DOHH2 (cell line): ENCODE data around the gene PMF1.

Source experiments
- H3F3A ChIP-seq: fragments of 200-600 bp; sonication (generic), shearing (Covaris generic); 2 replicates; pipeline ENCODE4 v1.6.0; 2016; ENCODE audit warnings: antibody characterized with exemption, mild to moderate bottlenecking; ENCODE audit not compliant: control insufficient read depth, insufficient read depth
- H3K27ac ChIP-seq: fragments of 200-600 bp; sonication (generic); 2 replicates; pipeline ENCODE4 v1.5.1; 2014; ENCODE audit warnings: low read depth, mild to moderate bottlenecking, low read length, moderate library complexity
- H3K27me3 ChIP-seq: fragments of 200-600 bp; sonication (generic); 2 replicates; pipeline ENCODE4 v1.6.1; 2014; ENCODE audit warnings: mild to moderate bottlenecking, low read length, mixed read lengths; ENCODE audit not compliant: control insufficient read depth
- H3K36me3 ChIP-seq: fragments of 200-600 bp; sonication (generic); 2 replicates; pipeline ENCODE4 v1.6.1; 2014; ENCODE audit warnings: mild to moderate bottlenecking, low read length, moderate library complexity, mixed read lengths; ENCODE audit not compliant: control insufficient read depth
- H3K4me1 ChIP-seq: fragments of 200-600 bp; sonication (generic); 2 replicates; pipeline ENCODE4 v1.6.1; 2014; ENCODE audit warnings: mild to moderate bottlenecking, low read length, mixed read lengths; ENCODE audit not compliant: control insufficient read depth
- H3K4me2 ChIP-seq: fragments of 200-600 bp; sonication (generic); 2 replicates; pipeline ENCODE4 v1.6.0; 2014; ENCODE audit warnings: mild to moderate bottlenecking, low read length, moderate library complexity
- H3K4me3 ChIP-seq: fragments of 200-600 bp; sonication (generic); 2 replicates; pipeline ENCODE4 v1.5.1; 2014; ENCODE audit warnings: mild to moderate bottlenecking, low read length, mixed read lengths
- H3K79me2 ChIP-seq: fragments of 200-600 bp; sonication (generic); 2 replicates; pipeline ENCODE4 v1.6.1; 2014; ENCODE audit warnings: mild to moderate bottlenecking, low read length, mixed read lengths; ENCODE audit not compliant: control insufficient read depth
- H3K9me2 ChIP-seq: fragments of 200-600 bp; sonication (generic); replicated peaks from 2 replicates; pipeline ENCODE4 v1.6.1; 2014; ENCODE audit warnings: mild to moderate bottlenecking, low read length, mixed read lengths; ENCODE audit not compliant: control insufficient read depth
- H3K9me3 ChIP-seq: fragments of 200-600 bp; sonication (generic); 2 replicates; pipeline ENCODE4 v1.6.1; 2014; ENCODE audit warnings: antibody characterized with exemption, low read length, mixed read lengths; ENCODE audit not compliant: control insufficient read depth, insufficient read depth
- H4K20me1 ChIP-seq: fragments of 200-600 bp; sonication (generic); 2 replicates; pipeline ENCODE4 v1.6.0; 2014; ENCODE audit warnings: low read depth, mild to moderate bottlenecking, antibody characterized with exemption, low read length, moderate library complexity; ENCODE audit not compliant: control insufficient read depth, insufficient read depth
- CTCF ChIP-seq: fragments of 200-600 bp; sonication (generic); IDR thresholded peaks from one replicate; pipeline ENCODE4 v1.5.1; 2014; ENCODE audit warnings: antibody characterized with exemption, mild to moderate bottlenecking, low read depth, low read length; ENCODE audit not compliant: poor library complexity, severe bottlenecking
- EZH2phosphoT487 ChIP-seq: fragments of 200-600 bp; sonication (generic); IDR thresholded peaks from 2 replicates; pipeline ENCODE4 v1.6.1; 2017; ENCODE audit warnings: borderline replicate concordance, mild to moderate bottlenecking, antibody characterized with exemption, low read length, moderate library complexity, mixed read lengths

Gene PMF1

GRCh38 chr1:156203331-156203730, 9.5 kb upstream of the PMF1 start:
- Histone ChIP-seq H3K36me3 (peaks cover 56% of the 10 kb centered on the region), H3K79me2 (peaks cover 53% of the 10 kb centered on the region)

DNA sequence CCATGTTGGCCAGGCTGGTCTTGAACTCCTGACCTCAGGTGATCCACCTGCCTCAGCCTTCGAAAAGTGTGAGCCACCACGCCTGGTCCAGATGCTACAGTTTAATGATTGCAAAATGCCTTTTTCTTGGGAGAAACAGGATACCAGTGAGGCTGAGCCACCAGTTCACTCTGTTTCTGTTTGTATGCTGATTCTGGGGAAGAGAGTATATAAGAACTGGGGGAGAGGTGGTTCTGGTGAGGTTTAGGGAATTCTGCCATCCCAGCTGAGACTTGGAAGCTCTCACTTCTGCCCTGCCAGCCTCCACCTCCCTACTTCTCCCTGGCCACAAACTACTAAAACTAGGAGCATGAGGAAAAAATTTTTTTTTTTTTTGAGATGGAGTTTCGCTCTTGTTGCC, 8.1 kb upstream of the PMF1 start:
- Histone ChIP-seq H3K36me3 (peaks cover 57% of the 10 kb centered on the region), H3K9me2 (no peaks in the 10 kb centered on the region), H3K9me3 (no peaks in the 10 kb centered on the region), H3K27me3 (no peaks in the 10 kb centered on the region), H3K4me2 (no peak overlapping the region), H3F3A (no peaks in the 10 kb centered on the region), H3K4me1 (peaks cover 4% of the 10 kb centered on the region; the same call in 1 of the 2 replicates), H3K79me2 (peaks cover 39% of the 10 kb centered on the region), H4K20me1 (0 out of 2 replicates have a peak, but pooled peaks cover 4% of the 10 kb centered on the region), H3K27ac (no peak overlapping the region), H3K4me3 (no peak overlapping the region)
- TF ChIP-seq CTCF (no peak), EZH2phosphoT487 (no peak)

More at GRCh38 chr1:156203331-156203730, 9.5 kb upstream of the PMF1 start:
- H3K9me3 ChIP-seq = no peaks in the 10 kb centered on the region
- H3K27ac ChIP-seq = no peak overlapping the region
- H3K9me2 ChIP-seq = no peaks in the 10 kb centered on the region
- TF ChIP-seq CTCF (no peak), EZH2phosphoT487 (no peak)
- no peaks in the 10 kb centered on the region for H3K27me3 ChIP-seq
- H3K4me1 ChIP-seq = peaks cover 4% of the 10 kb centered on the region; the same call in 1 of the 2 replicates
- no peak overlapping the region for H3K4me2 ChIP-seq
- H3F3A ChIP-seq = no peaks in the 10 kb centered on the region
- 0 out of 2 replicates have a peak, but pooled peaks cover 4% of the 10 kb centered on the region for H4K20me1 ChIP-seq
- no peak overlapping the region for H3K4me3 ChIP-seq

DNA sequence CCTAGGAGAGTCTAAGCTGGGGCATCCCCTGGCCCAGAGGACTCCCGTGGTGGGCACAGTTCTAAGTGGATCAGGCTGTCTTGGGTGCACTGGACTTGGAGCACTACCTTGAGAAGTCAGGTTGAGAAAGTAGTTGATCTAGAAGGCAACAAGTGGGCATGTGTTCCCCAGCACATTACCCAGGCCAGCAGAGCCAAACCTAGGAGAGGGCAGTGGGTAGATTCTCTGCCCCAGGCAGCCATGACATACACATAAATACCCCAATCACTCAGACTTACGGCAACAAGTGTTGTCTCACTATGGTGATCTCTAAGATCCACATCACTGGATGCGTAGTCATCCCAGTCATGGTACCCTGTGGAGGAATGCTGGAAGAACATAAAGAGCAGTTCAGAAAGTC, 1.6 kb upstream of the PMF1 start:
- no peaks in the 10 kb centered on the region for H4K20me1 ChIP-seq
- TF ChIP-seq EZH2phosphoT487 = no peak
- TF ChIP-seq CTCF = no peak
- no peaks in the 10 kb centered on the region for H3K27me3 ChIP-seq
- peaks cover 12% of the 10 kb centered on the region for H3K4me1 ChIP-seq
- no peaks in the 10 kb centered on the region for H3K9me3 ChIP-seq
- no peak overlapping the region for H3K4me2 ChIP-seq
- H3K9me2 ChIP-seq = no peaks in the 10 kb centered on the region
- no peak overlapping the region for H3K4me3 ChIP-seq
- peaks cover 53% of the 10 kb centered on the region for H3K36me3 ChIP-seq
- no peak overlapping the region for H3K27ac ChIP-seq
- H3F3A ChIP-seq = peaks cover 5% of the 10 kb centered on the region; the same call in 1 of the 2 replicates
- peaks cover 29% of the 10 kb centered on the region for H3K79me2 ChIP-seq

- Histone ChIP-seq H3K36me3 (peaks cover 50% of the 10 kb centered on the region), H3K4me1 (peaks cover 12% of the 10 kb centered on the region), H4K20me1 (no peaks in the 10 kb centered on the region), H3K27me3 (no peaks in the 10 kb centered on the region), H3K9me3 (no peaks in the 10 kb centered on the region), H3K4me3 (peak overlapping the region; percentile 96), H3K79me2 (peaks cover 29% of the 10 kb centered on the region), H3K27ac (peak overlapping the region; percentile 74), H3K4me2 (peak overlapping the region; percentile 77), H3F3A (peaks cover 5% of the 10 kb centered on the region; the same call in 1 of the 2 replicates), H3K9me2 (no peaks in the 10 kb centered on the region)
- TF ChIP-seq CTCF = no peak
- TF ChIP-seq EZH2phosphoT487 = no peak
These were observed 677 bp upstream of the PMF1 start for GRCh38 chr1:156212130-156212529.
